HG03064 (cell line): ENCODE measurements around the gene F2RL3.
"Not testable (repeated sequence)": the region's sequence is repeated elsewhere in the genome, so short reads cannot be mapped to it uniquely, and the experiment has no call there.

Experiments
- ATAC-seq: cut with Tn5 transposase; IDR thresholded peaks from one replicate; pipeline ENCODE4 v1.9.1; 2021; ENCODE audit warnings: low read depth; ENCODE audit not compliant: unreplicated experiment

The F2RL3 gene

GRCh38 chr19:16917401-16917800 is 28.6 kb downstream of the F2RL3 start:
- no peak for ATAC-seq

DNA sequence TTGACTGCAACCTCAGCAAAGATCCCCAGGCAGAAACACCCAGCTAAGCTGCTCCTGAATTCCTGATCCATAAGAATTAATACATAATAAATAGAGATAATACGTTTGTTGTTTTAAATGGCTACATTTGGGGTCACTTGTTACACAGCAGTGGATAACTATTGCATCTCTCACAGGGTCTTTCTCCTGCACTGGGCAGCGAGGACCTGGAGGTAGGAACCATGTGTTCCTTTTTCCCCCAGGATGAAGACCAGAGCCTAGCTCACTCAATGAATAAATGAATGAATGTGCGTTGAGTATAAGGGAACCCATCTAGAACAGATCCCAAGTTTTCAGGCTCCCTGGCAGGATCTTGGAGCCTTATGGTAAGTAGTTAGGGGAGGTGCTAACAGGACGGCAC is 30.7 kb downstream of the F2RL3 start:
- ATAC-seq, result no peak

- no peak for ATAC-seq
Measured at GRCh38 chr19:16920816-16921529, 32.2 kb downstream of the F2RL3 start.

GRCh38 chr19:16921766-16922591 is 33.2 kb downstream of the F2RL3 start:
- no peak for ATAC-seq

GRCh38 chr19:16922592-16922934 is 33.8 kb downstream of the F2RL3 start:
- ATAC-seq, result no peak

DNA sequence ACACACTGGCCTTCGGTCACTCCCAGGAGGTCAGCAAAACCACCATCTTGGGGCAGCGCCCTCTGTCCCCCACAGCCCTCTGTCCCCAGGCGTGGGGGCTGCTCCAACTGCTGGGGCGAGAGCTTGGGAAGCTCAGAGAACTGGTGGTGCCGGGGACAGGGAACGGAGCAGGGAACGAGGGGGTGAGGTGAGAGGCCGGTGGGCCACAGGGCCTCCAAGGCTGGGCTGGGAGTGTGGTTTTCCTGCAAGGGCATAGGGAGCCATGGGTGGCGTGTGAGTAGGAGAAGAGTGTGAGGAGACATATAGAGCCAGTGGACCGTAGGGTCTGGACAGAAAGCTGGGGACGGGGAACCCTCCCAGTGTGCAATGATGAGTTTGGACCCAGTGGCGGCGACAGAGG is 34.1 kb downstream of the F2RL3 start:
- ATAC-seq, result no peak

- no peak for ATAC-seq
Measured at GRCh38 chr19:16927883-16928282, 39.1 kb downstream of the F2RL3 start.

GRCh38 chr19:16928351-16928750 is 39.6 kb downstream of the F2RL3 start:
- ATAC-seq, result no peak

- no peak for ATAC-seq
Measured at GRCh38 chr19:16928916-16929315, 40.1 kb downstream of the F2RL3 start.

- no peak for ATAC-seq
Measured at GRCh38 chr19:16930753-16931152, 42.0 kb downstream of the F2RL3 start.

GRCh38 chr19:16931306-16931705 is 42.5 kb downstream of the F2RL3 start:
- ATAC-seq, result no peak

DNA sequence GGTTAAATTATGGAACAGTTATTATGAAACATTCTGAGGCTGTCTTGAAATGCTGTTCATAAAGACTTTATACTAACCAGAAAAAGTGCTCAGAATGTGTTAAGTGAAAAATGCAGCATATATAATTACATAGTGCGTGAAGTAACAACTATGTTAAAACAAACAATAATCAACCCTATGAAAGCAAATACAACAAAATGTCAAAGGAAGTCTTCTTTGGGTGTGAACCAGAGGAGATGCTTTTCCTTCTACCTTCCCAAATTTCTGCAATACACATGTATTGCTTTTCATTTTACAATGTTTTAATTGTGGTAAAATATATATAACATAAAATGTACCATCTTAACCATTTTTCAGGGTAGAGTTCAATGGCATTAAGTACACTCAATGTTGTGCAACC is 45.7 kb downstream of the F2RL3 start:
- ATAC-seq, result no peak

GRCh38 chr19:16936901-16937300 is 48.1 kb downstream of the F2RL3 start:
- ATAC-seq, result no peak

DNA sequence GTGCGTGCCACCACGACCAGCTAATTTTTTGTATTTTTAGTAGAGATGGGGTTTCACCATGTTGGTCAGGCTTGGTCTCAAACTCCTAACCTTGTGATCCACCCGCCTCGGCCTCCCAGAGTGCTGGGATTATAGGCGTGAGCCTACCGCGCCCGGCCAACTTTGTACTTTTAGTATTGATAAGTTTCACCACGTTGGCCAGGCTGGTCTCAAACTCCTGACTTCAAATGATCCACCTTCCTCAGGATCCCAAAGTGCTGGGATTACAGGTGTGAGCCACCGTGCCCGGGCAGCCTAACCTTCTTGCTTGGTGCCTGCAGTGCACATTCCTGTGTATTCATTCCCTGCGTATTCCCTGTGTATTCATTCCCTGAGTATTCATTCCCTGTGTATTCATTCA is 49.0 kb downstream of the F2RL3 start:
- ATAC-seq, result not testable (repeated sequence)

DNA sequence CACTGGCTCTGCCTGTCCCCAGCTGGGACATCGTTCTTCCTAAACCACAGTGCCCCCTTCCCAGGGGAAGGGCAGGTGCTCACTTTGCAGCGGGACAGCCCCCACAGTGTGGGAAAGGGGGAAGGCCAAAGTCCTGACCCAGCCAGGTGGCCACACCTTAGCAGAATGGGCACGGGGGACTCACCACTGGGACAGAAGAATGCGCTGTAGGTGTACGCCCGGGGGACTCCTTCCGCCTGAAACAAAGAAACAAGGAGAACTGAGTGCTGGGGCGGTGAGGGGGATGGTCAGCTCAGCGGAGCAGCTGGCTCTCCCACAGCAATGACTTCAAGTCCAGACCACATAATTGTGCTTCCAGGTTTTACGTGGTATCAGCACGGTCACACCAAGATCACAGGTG is 49.4 kb downstream of the F2RL3 start:
- no peak for ATAC-seq

- ATAC-seq, result not testable (repeated sequence)
Measured at GRCh38 chr19:16940063-16940462, 51.3 kb downstream of the F2RL3 start.

DNA sequence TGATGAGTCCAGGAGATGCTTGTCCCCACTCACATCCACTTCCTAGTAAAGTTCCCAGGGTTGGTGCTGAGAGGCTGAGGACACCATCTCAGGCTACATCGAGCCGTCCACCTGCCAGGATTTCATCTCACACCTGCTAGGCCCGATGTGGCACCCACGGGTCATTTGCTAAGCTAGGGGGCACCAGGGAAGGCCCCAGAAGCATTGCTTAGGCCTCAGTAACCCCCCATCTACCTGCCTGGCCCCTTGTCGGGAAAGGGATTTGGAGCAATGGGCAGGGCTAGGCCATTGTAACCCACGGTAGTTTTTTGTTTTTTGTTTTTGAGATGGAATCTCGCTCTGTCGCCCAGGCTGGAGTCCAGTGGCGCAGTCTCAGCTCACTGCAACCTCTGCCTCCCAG is 51.8 kb downstream of the F2RL3 start:
- no peak for ATAC-seq
